ENCODE results near the gene TNN. TPM values are rescaled to one million over a fixed set of nuclear protein-coding genes. Genes with fewer than 3 reads are reported as not detected.
"Not testable (repeated sequence)": the region's sequence is repeated elsewhere in the genome, so short reads cannot be mapped to it uniquely, and the experiment has no call there.

TNN gene
- total RNA-seq, 1 donor from 2014 or later, result 0.26 TPM

- Mint-ChIP-seq H3K4me1 (peaks cover 21% of the 10 kb centered on the region), H3K9me3 (peaks cover 3% of the 10 kb centered on the region), H3K27me3 (ENCODE audit: low read depth) (no peaks in the 10 kb centered on the region), H3K27ac (ENCODE audit: unreplicated experiment) (no peak overlapping the region), H3K4me3 (no peak overlapping the region), H3K36me3 (ENCODE audit: low read depth) (peaks cover 2% of the 10 kb centered on the region)
- no peak for DNase-seq (ENCODE audit: low read depth, low spot score)
- TF ChIP-seq CTCF (conservative IDR thresholded peaks at IDR 0.05), result no peak
Measured at GRCh38 chr1:175040324-175040879, 27.2 kb upstream of the TNN start.

- DNase-seq (ENCODE audit: low read depth, low spot score), result no peak
- Mint-ChIP-seq H3K27me3 (ENCODE audit: low read depth) (no peaks in the 10 kb centered on the region), H3K4me3 (no peak overlapping the region), H3K4me1 (peaks cover 25% of the 10 kb centered on the region), H3K27ac (ENCODE audit: unreplicated experiment) (peak overlapping the region; percentile 4), H3K36me3 (ENCODE audit: low read depth) (peaks cover 12% of the 10 kb centered on the region), H3K9me3 (peaks cover 10% of the 10 kb centered on the region)
- no peak for TF ChIP-seq CTCF (conservative IDR thresholded peaks at IDR 0.05)
Measured at GRCh38 chr1:175042650-175043049, 25.0 kb upstream of the TNN start.

GRCh38 chr1:175043824-175044223, 23.8 kb upstream of the TNN start:
- no peak overlapping the region for H3K4me3 Mint-ChIP-seq
- H3K27ac Mint-ChIP-seq (ENCODE audit: unreplicated experiment), result no peak overlapping the region
- peaks cover 25% of the 10 kb centered on the region for H3K4me1 Mint-ChIP-seq
- H3K9me3 Mint-ChIP-seq, result peaks cover 10% of the 10 kb centered on the region
- peak; percentile 8 for DNase-seq (ENCODE audit: low read depth, low spot score)
- H3K27me3 Mint-ChIP-seq (ENCODE audit: low read depth), result no peaks in the 10 kb centered on the region
- H3K36me3 Mint-ChIP-seq (ENCODE audit: low read depth), result peaks cover 12% of the 10 kb centered on the region
- TF ChIP-seq CTCF (conservative IDR thresholded peaks at IDR 0.05), result no peak

GRCh38 chr1:175044591-175044990, 23.0 kb upstream of the TNN start:
- not testable (repeated sequence) for H3K4me3 Mint-ChIP-seq; H3K27ac Mint-ChIP-seq (ENCODE audit: unreplicated experiment); H3K27me3 Mint-ChIP-seq (ENCODE audit: low read depth); DNase-seq (ENCODE audit: low read depth, low spot score)
- H3K36me3 Mint-ChIP-seq (ENCODE audit: low read depth), result peaks cover 12% of the 10 kb centered on the region
- peaks cover 25% of the 10 kb centered on the region for H3K4me1 Mint-ChIP-seq
- peaks cover 10% of the 10 kb centered on the region for H3K9me3 Mint-ChIP-seq

- H3K4me3 Mint-ChIP-seq, result no peak overlapping the region
- no peak for DNase-seq (ENCODE audit: low read depth, low spot score)
- H3K27ac Mint-ChIP-seq (ENCODE audit: unreplicated experiment), result no peak overlapping the region
- no peak for TF ChIP-seq CTCF (conservative IDR thresholded peaks at IDR 0.05)
- peaks cover 12% of the 10 kb centered on the region for H3K36me3 Mint-ChIP-seq (ENCODE audit: low read depth)
- peaks cover 25% of the 10 kb centered on the region for H3K4me1 Mint-ChIP-seq
- H3K27me3 Mint-ChIP-seq (ENCODE audit: low read depth), result no peaks in the 10 kb centered on the region
- peaks cover 10% of the 10 kb centered on the region for H3K9me3 Mint-ChIP-seq
Measured at GRCh38 chr1:175045097-175045496, 22.5 kb upstream of the TNN start.

- peaks cover 25% of the 10 kb centered on the region for H3K4me1 Mint-ChIP-seq
- H3K27me3 Mint-ChIP-seq (ENCODE audit: low read depth), result no peaks in the 10 kb centered on the region
- H3K4me3 Mint-ChIP-seq, result no peak overlapping the region
- peaks cover 10% of the 10 kb centered on the region for H3K9me3 Mint-ChIP-seq
- H3K36me3 Mint-ChIP-seq (ENCODE audit: low read depth), result peaks cover 12% of the 10 kb centered on the region
- no peak for DNase-seq (ENCODE audit: low read depth, low spot score)
- no peak overlapping the region for H3K27ac Mint-ChIP-seq (ENCODE audit: unreplicated experiment)
- TF ChIP-seq CTCF (conservative IDR thresholded peaks at IDR 0.05), result no peak
Measured at GRCh38 chr1:175045519-175045918, 22.1 kb upstream of the TNN start.

All from neural crest cell (in vitro differentiated cells).